ENCODE measurements around the gene FILIP1. TPM values are rescaled to one million over a fixed set of nuclear protein-coding genes. Genes with fewer than 3 reads are reported as not detected.

Gene FILIP1
- total RNA-seq, 1 donor = under 0.01 TPM

DNA sequence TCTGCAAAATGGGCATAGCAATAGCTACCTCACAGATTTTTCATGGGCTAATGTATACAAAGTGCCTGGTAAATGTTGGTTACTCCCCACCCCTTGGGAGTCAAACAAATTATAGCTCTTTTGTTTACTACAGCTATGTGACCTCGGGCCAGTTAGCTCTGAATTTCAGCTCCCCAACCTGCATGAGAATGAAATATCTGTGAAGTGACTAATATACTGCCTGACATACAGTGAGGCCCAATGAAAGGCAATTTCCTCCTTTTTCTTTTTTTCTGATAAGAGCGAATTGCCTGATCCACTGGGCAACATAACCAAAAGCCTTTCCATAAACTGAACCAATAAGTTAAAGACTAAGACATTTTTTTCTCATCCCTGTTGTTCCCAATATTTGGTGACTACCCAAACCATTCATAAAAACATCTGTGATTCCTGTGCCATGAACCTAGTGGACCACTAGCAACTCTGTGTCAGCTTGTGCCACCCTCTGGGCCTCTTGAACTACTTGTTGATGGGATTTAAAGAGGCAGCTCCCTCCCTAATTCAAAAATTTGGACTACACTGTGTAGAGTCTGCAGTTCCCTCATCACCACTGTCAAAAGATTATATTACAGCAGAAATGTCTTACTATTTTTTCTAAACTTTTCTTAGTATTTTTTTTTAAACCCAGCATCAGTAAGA lies 117.1 kb downstream of the FILIP1 start:
- H3K4me2 ChIP-seq (ENCODE audit: insufficient read depth, low read length) = no peak overlapping the region
- no peaks in the 10 kb centered on the region for H3K36me3 ChIP-seq (ENCODE audit: insufficient read depth, low read length)
- H4K20me1 ChIP-seq (ENCODE audit: insufficient read depth, low read length) = no peaks in the 10 kb centered on the region
- H3K27ac ChIP-seq (ENCODE audit: low read depth, low read length) = no peak overlapping the region
- H3K4me1 ChIP-seq (ENCODE audit: insufficient read depth, low read length) = no peaks in the 10 kb centered on the region
- H3K27me3 ChIP-seq (ENCODE audit: insufficient read depth, low read length) = peaks cover 5% of the 10 kb centered on the region
- TF ChIP-seq CTCF (IDR thresholded peaks at IDR 0.05; ENCODE audit: extremely low read depth, low read depth, low read length) = no peak
- H3K79me2 ChIP-seq (ENCODE audit: insufficient read depth, low read length) = no peaks in the 10 kb centered on the region
- no peak overlapping the region for H2AFZ ChIP-seq (ENCODE audit: low read length)
- no peak overlapping the region for H3K4me3 ChIP-seq (ENCODE audit: insufficient read depth, low read length)
- H3K9me3 ChIP-seq (ENCODE audit: low read depth, low read length) = no peaks in the 10 kb centered on the region
- no peak for DNase-seq (ENCODE audit: insufficient read length, low spot score, missing footprints)

DNA sequence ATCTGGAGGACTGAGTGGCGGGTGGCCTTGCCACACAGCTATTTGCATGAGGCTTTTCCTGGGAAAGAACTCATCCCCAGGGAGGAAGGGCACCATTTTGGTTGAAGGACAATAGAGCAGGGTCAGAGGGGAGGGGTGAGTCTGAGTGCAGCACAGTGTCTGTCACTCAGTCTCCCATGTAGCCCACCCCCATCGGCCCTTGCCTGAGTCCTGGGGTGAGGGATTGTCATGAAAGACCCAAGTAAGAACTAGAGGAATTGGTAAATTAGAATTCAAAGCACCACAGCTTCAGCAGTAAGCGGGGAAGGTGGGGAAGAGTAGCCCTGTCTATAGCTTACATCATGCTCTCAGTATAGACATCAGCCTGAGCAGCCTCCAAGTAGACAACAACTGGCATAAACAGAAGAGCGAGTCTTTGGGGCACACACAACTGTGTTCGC lies 118.6 kb downstream of the FILIP1 start:
- no peak overlapping the region for H3K4me2 ChIP-seq (ENCODE audit: insufficient read depth, low read length)
- H3K4me3 ChIP-seq (ENCODE audit: insufficient read depth, low read length) = no peak overlapping the region

GRCh38 chr6:75372884-75373283 lies 120.7 kb downstream of the FILIP1 start:
- no peaks in the 10 kb centered on the region for H3K4me1 ChIP-seq (ENCODE audit: insufficient read depth, low read length)
- H3K27me3 ChIP-seq (ENCODE audit: insufficient read depth, low read length) = no peaks in the 10 kb centered on the region
- H3K36me3 ChIP-seq (ENCODE audit: insufficient read depth, low read length) = no peaks in the 10 kb centered on the region
- no peak overlapping the region for H3K4me3 ChIP-seq (ENCODE audit: insufficient read depth, low read length)
- H3K4me2 ChIP-seq (ENCODE audit: insufficient read depth, low read length) = no peak overlapping the region
- H3K79me2 ChIP-seq (ENCODE audit: insufficient read depth, low read length) = no peaks in the 10 kb centered on the region
- H2AFZ ChIP-seq (ENCODE audit: low read length) = no peak overlapping the region
- TF ChIP-seq CTCF (IDR thresholded peaks at IDR 0.05; ENCODE audit: extremely low read depth, low read depth, low read length) = no peak
- no peaks in the 10 kb centered on the region for H4K20me1 ChIP-seq (ENCODE audit: insufficient read depth, low read length)
- no peaks in the 10 kb centered on the region for H3K9me3 ChIP-seq (ENCODE audit: low read depth, low read length)
- DNase-seq (ENCODE audit: insufficient read length, low spot score, missing footprints) = no peak
- no peak overlapping the region for H3K27ac ChIP-seq (ENCODE audit: low read depth, low read length)

More for the DNA sequence above, 118.6 kb downstream of the FILIP1 start:
- H3K9me3 ChIP-seq (ENCODE audit: low read depth, low read length) = no peaks in the 10 kb centered on the region
- peaks cover 5% of the 10 kb centered on the region for H3K27me3 ChIP-seq (ENCODE audit: insufficient read depth, low read length)
- no peaks in the 10 kb centered on the region for H3K4me1 ChIP-seq (ENCODE audit: insufficient read depth, low read length)
- no peaks in the 10 kb centered on the region for H3K79me2 ChIP-seq (ENCODE audit: insufficient read depth, low read length)
- no peaks in the 10 kb centered on the region for H3K36me3 ChIP-seq (ENCODE audit: insufficient read depth, low read length)
- no peak overlapping the region for H2AFZ ChIP-seq (ENCODE audit: low read length)
- DNase-seq (ENCODE audit: insufficient read length, low spot score, missing footprints) = no peak
- no peak for TF ChIP-seq CTCF (IDR thresholded peaks at IDR 0.05; ENCODE audit: extremely low read depth, low read depth, low read length)
- H3K27ac ChIP-seq (ENCODE audit: low read depth, low read length) = no peak overlapping the region
- H4K20me1 ChIP-seq (ENCODE audit: insufficient read depth, low read length) = no peaks in the 10 kb centered on the region

- no peak overlapping the region for H2AFZ ChIP-seq (ENCODE audit: low read length)
These were observed 123.6 kb downstream of the FILIP1 start for GRCh38 chr6:75370011-75370410.

More at GRCh38 chr6:75370011-75370410, 123.6 kb downstream of the FILIP1 start:
- H3K36me3 ChIP-seq (ENCODE audit: insufficient read depth, low read length) = no peaks in the 10 kb centered on the region
- TF ChIP-seq CTCF (IDR thresholded peaks at IDR 0.05; ENCODE audit: extremely low read depth, low read depth, low read length) = no peak
- no peak overlapping the region for H3K27ac ChIP-seq (ENCODE audit: low read depth, low read length)
- H4K20me1 ChIP-seq (ENCODE audit: insufficient read depth, low read length) = no peaks in the 10 kb centered on the region
- H3K4me3 ChIP-seq (ENCODE audit: insufficient read depth, low read length) = no peak overlapping the region
- H3K4me2 ChIP-seq (ENCODE audit: insufficient read depth, low read length) = no peak overlapping the region
- DNase-seq (ENCODE audit: insufficient read length, low spot score, missing footprints) = peak; percentile 55
- H3K9me3 ChIP-seq (ENCODE audit: low read depth, low read length) = no peaks in the 10 kb centered on the region
- H3K79me2 ChIP-seq (ENCODE audit: insufficient read depth, low read length) = no peaks in the 10 kb centered on the region
- H3K27me3 ChIP-seq (ENCODE audit: insufficient read depth, low read length) = no peaks in the 10 kb centered on the region
- H3K4me1 ChIP-seq (ENCODE audit: insufficient read depth, low read length) = no peaks in the 10 kb centered on the region
